Keratinocyte (primary cell): ENCODE results near the gene B3GNT2. TPM values are rescaled to one million over a fixed set of nuclear protein-coding genes. Genes with fewer than 3 reads are reported as not detected.

Source experiments
- DNase-seq: peaks from one replicate; pipeline ENCODE4 v3.0.0-alpha.2; 2011; ENCODE audit warnings: low read depth, missing footprints, low spot score
- FAIRE-seq: peaks from 2 replicates; lab custom pipeline; 2011; peaks lifted over from hg19 to GRCh38; lab: Jason Lieb, UNC
- H2AFZ ChIP-seq: 2 replicates; pipeline ENCODE4 v1.6.0; 2012; ENCODE audit warnings: low read length, control low read depth, inconsistent platforms; ENCODE audit not compliant: control insufficient read depth
- H3K27ac ChIP-seq: 2 replicates; pipeline ENCODE4 v1.5.1; 2011; ENCODE audit warnings: low read length; ENCODE audit not compliant: control insufficient read depth, insufficient read depth
- H3K27me3 ChIP-seq: 3 replicates; pipeline ENCODE4 v1.6.0; 2011; ENCODE audit warnings: low read length; ENCODE audit not compliant: control insufficient read depth, insufficient read depth; ENCODE audit errors: extremely low read depth
- H3K36me3 ChIP-seq, 2 experiments: 2 replicates in 1 of 2; 3 replicates in 1 of 2; pipeline ENCODE4 v1.5.1; 2011; ENCODE audit warnings: low read length in 2 of 2, mild to moderate bottlenecking in 1 of 2; ENCODE audit not compliant: control insufficient read depth in 2 of 2, insufficient read depth in 2 of 2; ENCODE audit errors: extremely low read depth in 1 of 2
- H3K4me1 ChIP-seq: 3 replicates; pipeline ENCODE4 v1.5.1; 2011; ENCODE audit warnings: low read length; ENCODE audit not compliant: control insufficient read depth, insufficient read depth; ENCODE audit errors: extremely low read depth
- H3K4me2 ChIP-seq: 3 replicates; pipeline ENCODE4 v1.6.0; 2011; ENCODE audit warnings: low read depth, low read length; ENCODE audit not compliant: control insufficient read depth, insufficient read depth; ENCODE audit errors: extremely low read depth
- H3K4me3 ChIP-seq, 3 experiments: fragments of 200-600 bp in 1 of 3; sonication (generic) in 1 of 3; 2 replicates in 2 of 3; 3 replicates in 1 of 3; pipeline ENCODE4 v1.5.1; 2011 to 2016; ENCODE audit warnings: low read length in 3 of 3, mild to moderate bottlenecking in 3 of 3, control low read depth in 2 of 3, inconsistent platforms in 1 of 3, low read depth in 1 of 3, mixed read lengths in 1 of 3, mixed run types in 1 of 3, moderate library complexity in 1 of 3; ENCODE audit not compliant: control insufficient read depth in 2 of 3, insufficient read depth in 2 of 3; ENCODE audit errors: extremely low read depth in 1 of 3
- H3K79me2 ChIP-seq: 2 replicates; pipeline ENCODE4 v1.6.0; 2012; ENCODE audit warnings: low read length; ENCODE audit not compliant: control insufficient read depth, insufficient read depth
- H3K9ac ChIP-seq: 3 replicates; pipeline ENCODE4 v1.6.0; 2011; ENCODE audit warnings: low read length; ENCODE audit not compliant: control insufficient read depth, insufficient read depth; ENCODE audit errors: extremely low read depth
- H3K9me1 ChIP-seq: 3 replicates; pipeline ENCODE4 v1.6.0; 2011; ENCODE audit warnings: low read length; ENCODE audit not compliant: control insufficient read depth, insufficient read depth; ENCODE audit errors: extremely low read depth
- H3K9me3 ChIP-seq: 2 replicates; pipeline ENCODE4 v1.5.1; 2012; ENCODE audit warnings: low read depth, low read length; ENCODE audit not compliant: control insufficient read depth
- H4K20me1 ChIP-seq: 3 replicates; pipeline ENCODE4 v1.6.0; 2011; ENCODE audit warnings: low read length; ENCODE audit not compliant: control insufficient read depth, insufficient read depth; ENCODE audit errors: extremely low read depth
- CTCF ChIP-seq, 3 experiments: IDR thresholded peaks in 1 of 3; conservative IDR thresholded peaks in 1 of 3; optimal IDR thresholded peaks in 1 of 3; 2 replicates in 2 of 3; 3 replicates in 1 of 3; pipeline versions ENCODE3 to v1.5.1; 2011; ENCODE audit warnings: low read length in 3 of 3, mild to moderate bottlenecking in 3 of 3, moderate library complexity in 2 of 3, control low read depth in 1 of 3, inconsistent platforms in 1 of 3; ENCODE audit not compliant: insufficient read depth in 2 of 3; ENCODE audit errors: extremely low read depth in 1 of 3
- EZH2 ChIP-seq: IDR thresholded peaks from one replicate; pipeline ENCODE4 v1.6.1; 2012; ENCODE audit warnings: inconsistent platforms, mild to moderate bottlenecking, low read length, moderate library complexity
- dilution Hi-C: fragments of 300-500 bp; cut with MboI; formaldehyde crosslinking; loops from one replicate; pipeline ENCODE4 v1.7.0; 2020; ENCODE audit warnings: low sequenced_read_pairs; ENCODE audit not compliant: extremely low pct_ligation_motif_present
- polyA plus RNA-seq, 5 experiments: library from polyadenylated mRNA; depleted of rRNA in 3 of 5; stranded (reverse) in 3 of 5; stranded (forward) in 1 of 5; unstranded in 1 of 5; fragments of >200 nt; gene quantifications; 1 replicate in 1 of 5; 2 replicates in 3 of 5; 3 replicates in 1 of 5; pipeline versions ENCODE4 v1.2.1 to v1.2.3, GENCODE V29; 2011 to 2012; ENCODE audit warnings: missing spikeins in 2 of 5, low read depth in 1 of 5, low replicate concordance in 1 of 5

Gene B3GNT2
- polyA plus RNA-seq, 1 donor (not counting 4 experiments of a cell fraction or from before 2014, with no cell fraction given) = 44.3 TPM

- Histone ChIP-seq H3K9ac (no peak overlapping the region), H4K20me1 (no peaks in the 10 kb centered on the region), H3K27ac (no peak overlapping the region), H3K9me1 (no peaks in the 10 kb centered on the region), H3K27me3 (no peaks in the 10 kb centered on the region), H3K4me1 (no peaks in the 10 kb centered on the region), H3K4me3 (no peak overlapping the region), H3K9me3 (no peaks in the 10 kb centered on the region), H3K36me3 (no peaks in the 10 kb centered on the region), H3K79me2 (no peaks in the 10 kb centered on the region), H2AFZ (no peak overlapping the region), H3K4me2 (no peak overlapping the region)
- TF ChIP-seq CTCF (optimal IDR thresholded peaks at IDR 0.05 in 1 of 3, IDR thresholded peaks at IDR 0.05 in 1 of 3, conservative IDR thresholded peaks at IDR 0.05 in 1 of 3; ENCODE audit: extremely low read depth in 1 of 3, insufficient read depth in 2 of 3, low read length in 3 of 3) (no peak), EZH2 (no peak)
- dilution Hi-C loops = no loop called here
- DNase-seq = no peak
- no peak for FAIRE-seq
These were observed 18.4 kb upstream of the B3GNT2 start for GRCh38 chr2:62177392-62178049.

- no peak overlapping the region for H3K4me3 ChIP-seq
- H4K20me1 ChIP-seq = no peaks in the 10 kb centered on the region
- H3K27me3 ChIP-seq = no peaks in the 10 kb centered on the region
- no peak overlapping the region for H2AFZ ChIP-seq
- H3K36me3 ChIP-seq = no peaks in the 10 kb centered on the region
- no peak overlapping the region for H3K27ac ChIP-seq
- DNase-seq = no peak
- no peaks in the 10 kb centered on the region for H3K9me1 ChIP-seq
- H3K4me1 ChIP-seq = no peaks in the 10 kb centered on the region
- dilution Hi-C loops = no loop called here
- no peak overlapping the region for H3K9ac ChIP-seq
- H3K4me2 ChIP-seq = no peak overlapping the region
- no peak for FAIRE-seq
- TF ChIP-seq CTCF (optimal IDR thresholded peaks at IDR 0.05 in 1 of 3, IDR thresholded peaks at IDR 0.05 in 1 of 3, conservative IDR thresholded peaks at IDR 0.05 in 1 of 3; ENCODE audit: extremely low read depth in 1 of 3, insufficient read depth in 2 of 3, low read length in 3 of 3) (no peak), EZH2 (no peak)
- no peaks in the 10 kb centered on the region for H3K9me3 ChIP-seq
- no peaks in the 10 kb centered on the region for H3K79me2 ChIP-seq
These were observed 17.1 kb upstream of the B3GNT2 start for GRCh38 chr2:62178741-62179271.
